ENCODE results near the gene SNX15. TPM values are rescaled to one million over a fixed set of nuclear protein-coding genes. Genes with fewer than 3 reads are reported as not detected.

Gene SNX15
- total RNA-seq, 1 donor from 2014 or later = 15.5 TPM

- Histone ChIP-seq H3K27me3 (ENCODE audit: control insufficient read depth, insufficient read depth, low read length) (no peaks in the 10 kb centered on the region), H3K36me3 (ENCODE audit: control insufficient read depth, insufficient read depth, low read length) (no peaks in the 10 kb centered on the region), H3K4me3 (ENCODE audit: low read depth, low read length) (no peak overlapping the region)
- no peak for DNase-seq (ENCODE audit: low read depth)
- TF ChIP-seq CTCF (IDR thresholded peaks at IDR 0.05; ENCODE audit: insufficient read depth, low read length, severe bottlenecking) = no peak
- no peak for FAIRE-seq
These were observed 44.8 kb downstream of the SNX15 start for GRCh38 chr11:65071907-65072630.

GRCh38 chr11:65072631-65072966, 45.4 kb downstream of the SNX15 start:
- Histone ChIP-seq H3K27me3 (ENCODE audit: control insufficient read depth, insufficient read depth, low read length) (no peaks in the 10 kb centered on the region), H3K36me3 (ENCODE audit: control insufficient read depth, insufficient read depth, low read length) (no peaks in the 10 kb centered on the region), H3K4me3 (ENCODE audit: low read depth, low read length) (no peak overlapping the region)
- FAIRE-seq (no peak), DNase-seq (ENCODE audit: low read depth) (no peak)
- TF ChIP-seq CTCF (IDR thresholded peaks at IDR 0.05; ENCODE audit: insufficient read depth, low read length, severe bottlenecking) = no peak

GRCh38 chr11:65077451-65077850, 50.2 kb downstream of the SNX15 start:
- no peak for DNase-seq (ENCODE audit: low read depth)
- Histone ChIP-seq H3K27me3 (ENCODE audit: control insufficient read depth, insufficient read depth, low read length) (no peaks in the 10 kb centered on the region), H3K4me3 (ENCODE audit: low read depth, low read length) (no peak overlapping the region), H3K36me3 (ENCODE audit: control insufficient read depth, insufficient read depth, low read length) (peaks cover 2% of the 10 kb centered on the region)
- FAIRE-seq = no peak
- TF ChIP-seq CTCF (IDR thresholded peaks at IDR 0.05; ENCODE audit: insufficient read depth, low read length, severe bottlenecking) = no peak

GRCh38 chr11:65078151-65078550, 50.9 kb downstream of the SNX15 start:
- FAIRE-seq = no peak

GRCh38 chr11:65078786-65079342, 51.6 kb downstream of the SNX15 start:
- Histone ChIP-seq H3K4me3 (ENCODE audit: low read depth, low read length) (no peak overlapping the region), H3K36me3 (ENCODE audit: control insufficient read depth, insufficient read depth, low read length) (peaks cover 2% of the 10 kb centered on the region), H3K27me3 (ENCODE audit: control insufficient read depth, insufficient read depth, low read length) (no peaks in the 10 kb centered on the region)
- FAIRE-seq (no peak), DNase-seq (ENCODE audit: low read depth) (no peak)
- TF ChIP-seq CTCF (IDR thresholded peaks at IDR 0.05; ENCODE audit: insufficient read depth, low read length, severe bottlenecking) = no peak

More at GRCh38 chr11:65078151-65078550, 50.9 kb downstream of the SNX15 start:
- peak; percentile 37 for DNase-seq (ENCODE audit: low read depth)
- peak; percentile 88 for TF ChIP-seq CTCF (IDR thresholded peaks at IDR 0.05; ENCODE audit: insufficient read depth, low read length, severe bottlenecking)
- Histone ChIP-seq H3K4me3 (ENCODE audit: low read depth, low read length) (no peak overlapping the region), H3K36me3 (ENCODE audit: control insufficient read depth, insufficient read depth, low read length) (peaks cover 2% of the 10 kb centered on the region), H3K27me3 (ENCODE audit: control insufficient read depth, insufficient read depth, low read length) (no peaks in the 10 kb centered on the region)

Data from bronchial epithelial cell (primary cell).